ENCODE data around the gene WASL.
"Not testable (repeated sequence)": the region's sequence is repeated elsewhere in the genome, so short reads cannot be mapped to it uniquely, and the experiment has no call there.

Gene WASL

DNA sequence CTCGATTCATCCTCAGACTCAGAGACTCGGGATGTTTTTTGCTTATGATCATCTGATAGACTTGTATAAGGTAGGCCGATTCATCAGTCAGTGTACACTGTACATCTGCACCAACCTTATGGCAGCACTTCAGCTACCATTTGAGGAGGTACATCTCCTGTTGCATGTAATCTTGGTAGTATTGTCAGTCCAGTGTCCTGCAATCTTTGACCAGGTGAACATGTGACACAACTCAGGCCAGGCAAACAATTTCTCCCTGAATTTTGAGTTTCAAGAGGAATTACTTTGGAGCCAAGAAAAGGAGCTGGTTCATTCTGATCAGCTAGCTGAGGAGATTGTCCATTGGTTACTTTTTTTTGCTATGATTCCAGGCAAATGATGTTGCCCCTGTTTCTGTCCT lies 19.7 kb upstream of the WASL start:
- FAIRE-seq = no peak

DNA sequence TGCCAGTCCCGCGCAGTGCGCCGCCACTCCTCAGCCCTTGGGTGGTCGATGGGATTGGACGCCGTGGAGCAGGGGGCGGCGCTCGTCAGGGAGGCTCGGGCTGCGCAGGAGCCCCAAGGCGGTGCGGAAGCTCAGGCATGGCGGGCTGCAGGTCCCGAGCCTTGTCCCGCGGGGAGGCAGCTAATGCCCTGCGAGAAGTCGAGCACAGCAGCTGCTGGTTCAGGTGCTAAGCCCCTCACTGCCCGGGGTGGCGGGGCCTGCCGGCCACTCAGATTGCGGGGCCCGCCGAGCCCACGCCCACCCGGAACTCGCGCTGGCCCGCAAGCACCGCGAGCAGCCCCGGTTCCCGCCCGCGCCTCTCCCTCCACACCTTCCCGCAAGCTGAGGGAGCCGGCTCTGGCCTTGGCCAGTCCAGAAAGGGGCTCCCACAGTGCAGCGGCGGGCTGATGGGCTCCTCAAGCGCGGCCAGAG lies 14.4 kb upstream of the WASL start:
- no peak for FAIRE-seq

DNA sequence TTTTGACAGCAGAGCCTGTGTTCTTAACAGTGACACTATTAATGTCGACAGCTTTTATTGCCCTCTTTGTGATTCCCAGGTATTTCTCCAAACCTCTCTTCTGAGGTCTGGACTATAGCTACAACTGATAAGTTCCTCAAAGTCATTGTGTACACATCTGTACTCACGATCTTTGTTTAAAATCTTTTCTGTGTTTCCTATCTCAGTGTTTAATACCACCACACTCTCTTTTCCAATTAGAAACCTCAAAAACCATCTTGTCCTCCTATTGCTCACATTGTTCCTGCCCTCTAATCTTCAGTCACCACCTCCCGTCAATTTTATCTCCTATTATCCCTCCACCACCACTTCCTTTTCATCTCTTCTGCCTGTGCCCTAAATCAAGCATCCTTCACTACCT lies 12.9 kb upstream of the WASL start:
- FAIRE-seq = no peak

DNA sequence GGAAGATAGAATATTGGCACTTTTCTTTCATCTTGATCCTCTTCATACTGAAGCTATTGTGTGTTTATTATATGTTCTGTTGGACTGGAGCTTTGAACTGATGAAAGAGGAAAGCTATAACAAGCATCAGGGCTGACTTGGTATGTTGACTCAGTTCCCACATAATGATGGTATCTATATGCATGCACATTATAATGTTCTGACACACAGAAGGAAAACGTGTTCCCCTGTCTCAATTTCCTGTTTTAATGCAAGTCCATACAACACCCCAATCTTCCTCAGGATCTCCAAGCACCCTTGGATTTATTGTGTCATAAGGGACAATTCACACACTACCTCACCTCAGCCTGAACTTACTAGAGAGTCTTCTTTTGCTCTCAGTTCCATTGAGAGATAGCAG lies 8.3 kb upstream of the WASL start:
- FAIRE-seq = no peak

DNA sequence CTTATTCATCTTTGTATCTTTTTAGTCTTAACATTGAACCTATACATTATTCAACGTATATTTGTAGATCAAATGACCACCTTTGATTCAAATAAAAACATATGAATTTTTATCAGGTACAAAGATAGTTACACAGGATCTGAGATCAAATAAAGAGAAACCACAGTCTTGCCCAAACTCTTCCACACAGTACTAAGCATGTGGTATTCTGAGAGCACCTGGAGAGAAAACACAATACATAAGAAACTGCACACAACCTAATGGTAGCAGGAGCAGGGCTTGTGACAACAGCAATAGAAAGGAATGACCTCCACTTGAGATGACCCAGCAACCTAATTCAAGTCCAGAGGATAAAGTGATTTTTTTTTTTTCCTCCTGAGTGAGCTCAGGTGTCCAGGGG lies 6.5 kb upstream of the WASL start:
- no peak for FAIRE-seq

DNA sequence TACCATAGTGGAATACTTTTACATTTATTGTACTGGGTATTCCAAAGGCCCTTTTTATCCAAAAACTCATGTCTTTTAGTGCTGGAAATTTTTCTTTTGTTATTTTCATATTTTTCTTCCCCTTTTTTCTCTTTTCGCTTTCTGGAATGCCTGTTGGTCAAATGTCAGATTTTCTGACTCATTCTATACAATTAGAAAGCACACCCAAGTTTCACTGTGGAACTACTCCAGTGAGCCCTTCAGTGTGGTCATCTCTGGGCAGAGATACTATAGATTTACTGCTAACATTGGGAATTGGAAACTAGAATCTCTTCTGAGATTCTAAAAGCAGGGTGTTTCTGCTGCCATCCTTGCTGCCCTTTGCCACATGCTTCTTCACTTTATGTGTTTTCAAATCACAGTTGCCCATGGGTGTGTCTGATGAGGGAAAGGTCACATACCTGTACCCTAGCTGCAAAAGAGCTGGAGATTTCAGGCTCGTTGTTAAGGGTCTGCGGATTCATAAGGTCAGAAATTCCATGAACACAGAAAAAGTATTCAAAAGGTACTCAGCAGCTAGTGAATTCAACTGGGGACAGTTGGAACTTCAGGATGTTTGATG lies 5.6 kb upstream of the WASL start:
- no peak for FAIRE-seq

DNA sequence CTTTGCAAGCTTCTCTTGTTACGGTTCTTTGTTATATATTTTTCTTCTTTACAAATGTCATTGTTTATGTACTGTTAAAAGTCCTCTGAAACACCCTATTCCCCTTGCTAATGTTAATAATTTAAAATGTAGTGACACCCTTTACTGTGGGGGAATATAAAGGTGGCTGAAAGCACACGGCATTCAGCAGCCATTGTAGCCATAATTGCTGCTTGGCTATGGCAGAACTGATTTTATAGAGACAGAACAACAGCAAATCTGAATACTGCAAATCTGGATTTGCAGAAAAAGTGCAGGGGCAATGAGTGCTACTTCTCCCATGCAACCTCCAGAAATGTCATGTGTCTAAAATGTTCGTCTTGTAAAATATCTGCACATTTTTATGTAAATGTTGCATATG lies 3.7 kb upstream of the WASL start:
- FAIRE-seq = no peak

DNA sequence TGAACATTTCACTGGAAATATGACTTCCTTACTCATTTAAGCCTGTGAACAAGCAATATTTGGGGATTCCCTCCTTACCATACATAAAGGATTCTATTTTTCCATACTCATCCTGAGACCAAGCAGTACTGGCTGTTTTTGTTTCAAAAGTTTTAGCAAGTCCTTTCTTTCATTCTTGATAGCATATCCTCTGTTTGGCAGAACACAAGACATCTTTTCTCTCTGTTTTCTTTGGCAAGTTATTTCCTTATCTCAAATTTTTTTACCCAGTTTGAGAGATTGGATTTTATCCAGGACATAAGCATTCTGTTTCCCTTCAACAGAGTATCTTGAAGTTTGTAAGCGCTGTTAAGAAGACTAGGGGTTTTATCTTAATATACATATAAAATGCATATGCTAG lies 3.0 kb upstream of the WASL start:
- FAIRE-seq = no peak

DNA sequence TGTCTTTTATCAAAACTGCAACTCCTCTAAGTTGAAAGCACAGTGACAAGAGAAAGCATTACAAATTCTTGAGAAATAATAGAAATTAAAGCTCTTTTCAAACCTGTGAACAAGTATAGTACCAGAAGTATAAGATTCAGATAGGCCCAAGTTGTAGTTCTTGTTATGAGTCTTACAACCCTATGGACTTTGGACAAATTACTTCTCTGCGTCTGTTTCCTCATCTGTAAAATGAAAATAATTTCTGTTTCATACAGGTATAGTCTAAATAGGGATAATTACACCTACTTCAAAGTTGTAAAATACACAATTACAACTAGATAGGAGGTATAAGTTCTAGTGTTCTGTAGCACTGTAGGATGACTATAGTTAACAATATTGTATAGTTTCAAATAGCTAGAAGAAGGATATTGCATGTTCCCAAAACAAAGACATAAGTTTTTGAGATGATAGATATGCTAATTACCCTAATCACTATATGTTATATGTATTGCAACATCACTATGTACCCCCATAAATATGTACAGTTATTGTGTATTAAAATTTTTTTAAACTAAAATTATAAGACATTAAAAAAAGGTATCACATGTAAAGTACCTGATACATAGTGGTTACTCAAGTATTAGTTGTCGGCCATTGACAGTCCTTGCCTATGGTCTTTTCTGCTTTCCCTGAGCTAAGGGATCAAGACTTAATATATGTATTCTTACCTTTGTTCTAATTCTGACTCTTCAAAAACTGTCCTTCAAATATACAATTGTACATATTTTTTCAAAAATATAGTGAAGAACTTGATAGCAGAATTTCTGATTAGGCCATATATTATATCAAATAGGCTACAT lies 1.8 kb upstream of the WASL start:
- peak; percentile 48 for FAIRE-seq

DNA sequence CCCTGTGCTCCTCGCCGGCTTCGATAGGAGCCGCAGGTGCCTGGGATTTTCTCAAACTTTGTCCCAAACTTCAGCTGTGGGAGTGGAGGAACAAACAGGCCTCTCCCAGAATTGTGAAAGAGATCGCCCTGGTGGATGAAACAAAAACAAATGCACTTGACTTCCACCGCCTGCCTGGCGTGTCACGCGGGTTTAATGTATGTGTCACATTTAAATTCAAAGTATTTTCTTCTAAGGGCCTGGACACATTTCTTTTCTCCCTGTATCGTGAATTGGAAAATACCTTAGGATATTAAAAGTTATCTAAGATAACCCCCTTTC lies 694 bp upstream of the WASL start:
- FAIRE-seq = no peak

DNA sequence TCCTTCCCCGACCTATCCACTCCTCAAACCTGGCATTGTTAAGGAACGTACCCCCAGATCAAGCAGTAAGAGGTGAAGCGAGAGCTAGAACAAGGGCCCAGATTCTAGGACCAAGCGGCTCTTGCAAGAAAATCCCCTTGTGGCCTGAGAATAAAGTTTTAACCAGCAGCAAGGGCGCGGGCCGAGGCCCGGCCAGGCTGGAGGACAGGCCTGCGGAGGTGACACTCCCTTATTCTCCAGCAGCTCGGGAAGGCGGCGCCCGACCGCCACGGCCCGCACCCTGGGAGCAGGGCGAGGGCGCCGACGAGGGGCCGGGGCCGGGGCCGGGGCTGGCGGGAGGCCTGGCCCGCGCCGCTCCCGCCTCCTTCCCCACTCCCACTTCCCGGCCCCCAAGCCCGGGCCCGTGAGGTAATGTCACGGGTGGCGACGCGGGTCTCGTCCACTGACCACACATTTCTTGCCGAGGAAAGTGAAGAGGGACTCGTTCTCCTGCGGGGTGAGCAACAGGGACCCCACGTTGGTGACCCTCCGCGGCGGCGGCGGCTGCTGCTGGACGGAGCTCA lies 551 bp downstream of the WASL start:
- no peak for FAIRE-seq

DNA sequence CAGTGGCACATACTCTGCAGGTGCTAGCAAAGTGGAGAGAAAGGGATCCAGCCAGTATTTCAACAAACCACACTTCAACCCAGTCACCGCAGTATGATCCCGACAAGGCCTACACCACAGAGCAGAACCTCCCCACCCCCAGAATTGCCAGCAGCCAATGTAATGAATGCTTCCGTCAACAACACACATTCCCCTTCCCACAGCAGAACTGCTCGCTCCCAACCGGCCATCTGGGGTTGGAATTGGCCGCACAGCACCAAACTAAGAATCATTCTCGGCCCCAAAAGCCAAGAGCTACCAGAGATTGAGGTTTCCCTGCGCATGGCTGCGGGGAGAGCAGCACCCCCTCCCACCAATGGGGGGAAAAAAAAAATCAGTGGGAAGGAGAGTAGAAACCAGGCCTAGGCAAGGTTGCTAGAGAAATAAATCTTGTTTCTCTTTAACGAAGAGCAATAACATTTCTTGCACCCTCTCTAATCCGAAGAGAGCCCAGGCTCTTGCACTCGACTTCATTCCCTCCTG lies 1.1 kb downstream of the WASL start:
- no peak for FAIRE-seq

DNA sequence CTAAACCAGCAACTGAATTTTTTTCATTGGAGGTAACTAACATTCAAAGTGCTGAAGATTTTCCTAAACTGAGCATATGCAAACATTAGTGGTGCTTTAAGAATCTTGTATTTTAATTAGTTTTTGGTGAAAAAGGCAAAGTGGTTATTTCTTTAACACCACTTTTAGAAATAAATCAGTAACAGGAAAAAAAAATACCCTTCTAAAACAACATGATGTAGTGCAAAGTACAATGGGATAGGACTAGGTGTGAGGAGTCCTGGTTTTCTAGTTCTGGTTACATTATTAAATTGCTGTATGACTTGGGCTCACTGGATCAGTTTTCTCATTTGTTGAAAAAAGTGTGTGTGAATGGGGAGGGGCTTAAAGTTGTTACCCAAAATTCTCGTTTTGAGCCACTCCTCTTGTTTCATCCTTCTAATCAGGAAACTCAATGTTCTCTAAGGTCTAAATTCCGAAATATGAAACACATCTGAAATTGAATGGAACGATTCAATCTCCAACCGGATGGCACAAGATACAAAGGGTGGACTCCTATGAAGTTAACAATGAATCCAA lies 1.8 kb downstream of the WASL start:
- FAIRE-seq = peak; percentile 23

DNA sequence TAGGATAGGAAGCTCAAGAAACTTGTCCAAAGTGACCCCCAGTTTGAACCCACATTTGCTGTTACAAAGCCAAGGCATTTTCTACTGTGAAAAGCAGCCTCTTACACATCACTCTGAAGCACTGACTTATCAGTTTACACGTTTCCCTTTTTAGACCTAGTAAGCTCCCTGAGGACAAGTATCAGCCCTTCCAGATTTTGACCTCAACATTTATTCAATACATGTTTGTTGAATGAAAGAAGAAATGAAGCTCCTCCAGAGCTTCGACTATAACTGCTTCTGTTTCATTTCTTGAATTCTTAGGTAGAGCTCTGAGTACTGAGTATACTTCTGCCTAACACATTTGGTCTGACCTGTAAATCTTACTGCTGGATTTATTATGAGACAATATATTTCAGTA lies 2.7 kb downstream of the WASL start:
- FAIRE-seq = no peak

DNA sequence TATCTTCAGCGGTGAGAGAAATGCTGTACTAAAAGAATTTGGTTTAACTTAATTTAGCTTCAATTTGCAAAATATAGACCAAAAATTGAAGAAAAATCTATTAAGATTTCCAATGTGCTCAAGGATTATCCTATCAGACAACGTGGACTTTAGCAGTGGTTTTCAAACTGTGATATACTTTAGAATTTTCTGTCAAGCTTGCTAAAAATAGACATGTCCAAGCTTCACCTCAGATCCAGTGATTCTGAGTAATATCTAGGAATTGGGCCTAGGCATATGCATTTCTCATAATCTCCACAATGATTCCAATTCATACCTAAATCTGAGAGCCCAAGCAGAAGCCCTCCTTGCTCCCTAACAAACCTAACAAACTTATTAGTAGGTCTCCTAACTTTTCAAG lies 3.4 kb downstream of the WASL start:
- no peak for FAIRE-seq

DNA sequence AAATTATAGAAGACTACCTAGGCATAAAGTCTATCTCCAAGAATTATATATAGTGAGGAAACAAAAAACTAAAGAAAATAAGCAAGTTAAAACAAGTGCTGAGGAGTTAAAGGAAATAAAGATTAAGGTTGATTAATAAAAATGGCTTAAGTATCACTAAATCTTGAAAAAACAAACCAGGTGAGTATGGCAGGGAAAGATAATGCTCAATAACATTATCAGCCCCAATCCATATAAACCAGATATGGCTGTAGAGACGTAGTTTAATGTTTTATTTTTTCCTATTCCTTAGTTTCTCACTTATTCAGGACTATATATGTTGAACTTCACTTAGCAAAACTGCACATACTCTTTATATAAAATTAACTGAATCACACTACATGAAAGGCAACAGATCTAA lies 4.4 kb downstream of the WASL start:
- no peak for FAIRE-seq

DNA sequence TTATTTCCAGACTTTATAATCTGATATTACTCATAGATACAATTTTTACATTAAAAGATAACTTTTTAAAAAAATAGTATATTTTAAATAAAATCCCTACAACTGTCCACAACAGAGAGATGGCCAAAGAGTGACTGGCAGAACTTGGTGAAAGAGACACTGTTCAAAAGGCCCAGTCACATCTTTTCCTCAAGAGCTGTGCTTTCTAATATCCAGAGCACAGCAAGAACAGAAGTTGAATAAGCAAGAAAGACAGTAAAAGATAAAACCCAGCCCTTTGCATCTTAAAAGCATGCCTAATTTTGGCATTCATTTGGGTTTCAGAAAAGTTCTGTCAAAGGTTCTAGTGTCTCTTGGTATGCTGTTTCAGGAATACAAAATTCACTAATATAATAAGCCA lies 6.9 kb downstream of the WASL start:
- no peak for FAIRE-seq

DNA sequence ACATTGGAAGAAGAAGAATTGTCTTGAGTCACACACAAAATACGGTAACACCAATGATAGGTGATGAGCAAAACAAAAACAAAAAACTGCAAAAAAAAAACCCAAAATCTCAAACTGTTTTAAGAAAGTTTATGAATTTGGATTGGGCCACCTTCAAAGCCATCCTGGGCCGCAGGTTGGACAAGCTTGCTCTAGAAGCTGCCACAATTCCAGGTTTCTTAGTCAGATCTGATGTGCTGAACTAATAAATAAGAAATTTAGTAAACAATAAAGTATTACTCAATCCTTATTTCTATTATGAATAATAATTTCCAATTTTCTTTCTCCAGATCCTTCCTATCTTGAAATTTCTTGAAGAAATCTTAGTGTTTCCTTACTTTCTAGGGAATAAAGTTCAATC lies 10.0 kb downstream of the WASL start:
- FAIRE-seq = no peak

DNA sequence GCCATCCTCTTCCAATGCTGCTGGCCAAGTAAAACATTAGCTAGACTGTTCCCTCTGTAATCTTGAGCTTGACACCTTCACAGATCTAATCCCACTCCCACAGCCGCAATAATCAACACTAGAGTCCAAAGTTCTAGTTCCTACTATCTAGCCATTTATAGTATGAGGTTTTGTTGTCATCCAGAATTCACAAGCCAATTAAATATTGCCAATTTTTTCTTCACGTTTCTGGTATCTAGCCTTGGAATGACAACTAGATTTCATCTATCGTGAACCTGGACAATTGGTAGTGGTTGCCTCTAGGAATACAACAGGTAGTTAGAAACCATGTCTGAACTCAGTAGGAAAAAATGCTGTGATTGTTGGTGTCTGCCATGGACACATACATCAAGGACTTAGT lies 10.4 kb downstream of the WASL start:
- no peak for FAIRE-seq

DNA sequence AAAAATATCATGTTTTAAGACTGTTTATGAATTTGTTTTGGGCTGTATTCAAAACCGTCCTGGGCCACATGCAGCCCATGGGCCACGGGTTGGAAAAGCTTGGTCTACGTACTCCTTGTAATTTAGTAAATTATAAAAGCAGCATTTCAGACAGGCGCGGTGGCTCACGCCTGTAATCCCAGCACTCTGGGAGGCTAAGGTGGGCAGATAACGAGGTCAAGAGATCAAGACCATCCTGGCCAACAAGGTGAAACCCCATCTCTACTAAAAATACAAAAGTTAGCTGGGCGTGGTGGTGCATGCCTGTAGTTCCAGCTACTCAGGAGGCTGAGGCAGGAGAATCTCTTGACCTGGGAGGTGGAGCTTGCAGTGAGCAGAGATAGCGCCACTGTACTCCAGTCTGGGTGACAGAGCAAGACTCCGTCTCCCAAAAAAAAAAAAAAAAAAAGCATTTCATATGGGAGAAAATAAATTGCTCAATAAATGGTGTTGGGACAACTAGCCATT lies 11.6 kb downstream of the WASL start:
- not testable (repeated sequence) for FAIRE-seq

DNA sequence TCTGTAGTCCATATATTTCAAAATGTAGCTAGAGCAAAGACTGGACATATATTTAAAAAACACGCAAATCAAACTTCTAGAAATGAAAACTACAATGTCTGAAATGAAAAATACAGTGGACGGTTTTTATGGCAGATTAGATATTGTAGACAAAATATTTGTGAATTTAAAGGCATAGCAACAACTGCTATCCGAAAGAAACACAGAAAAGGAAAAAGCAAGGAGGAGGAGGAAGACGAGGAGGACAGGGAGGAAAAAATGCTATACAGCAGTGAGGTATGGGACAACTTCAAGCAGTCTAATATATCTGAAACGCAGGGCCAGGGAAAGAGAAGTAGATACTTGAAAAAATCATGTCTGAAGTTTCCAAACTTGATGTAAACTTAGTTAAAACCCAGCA lies 13.3 kb downstream of the WASL start:
- no peak for FAIRE-seq

DNA sequence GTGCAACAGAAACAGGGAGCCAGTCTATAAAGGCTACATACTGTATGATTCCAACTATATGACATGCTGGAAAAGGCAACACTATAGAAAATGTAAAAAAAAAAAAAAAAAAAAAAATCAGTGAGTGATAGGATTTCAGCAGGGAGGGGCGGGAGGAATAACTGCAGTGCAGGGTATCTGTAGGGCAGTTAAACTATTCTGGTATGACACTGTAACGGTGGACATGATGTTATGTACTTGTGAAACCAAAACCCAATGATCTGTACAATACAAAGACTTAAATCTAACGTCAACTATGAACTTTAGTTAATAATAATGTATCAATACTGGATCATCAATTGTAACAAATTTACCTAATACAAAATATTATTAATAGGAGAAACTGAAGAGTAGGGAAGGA lies 14.3 kb downstream of the WASL start:
- no peak for FAIRE-seq

DNA sequence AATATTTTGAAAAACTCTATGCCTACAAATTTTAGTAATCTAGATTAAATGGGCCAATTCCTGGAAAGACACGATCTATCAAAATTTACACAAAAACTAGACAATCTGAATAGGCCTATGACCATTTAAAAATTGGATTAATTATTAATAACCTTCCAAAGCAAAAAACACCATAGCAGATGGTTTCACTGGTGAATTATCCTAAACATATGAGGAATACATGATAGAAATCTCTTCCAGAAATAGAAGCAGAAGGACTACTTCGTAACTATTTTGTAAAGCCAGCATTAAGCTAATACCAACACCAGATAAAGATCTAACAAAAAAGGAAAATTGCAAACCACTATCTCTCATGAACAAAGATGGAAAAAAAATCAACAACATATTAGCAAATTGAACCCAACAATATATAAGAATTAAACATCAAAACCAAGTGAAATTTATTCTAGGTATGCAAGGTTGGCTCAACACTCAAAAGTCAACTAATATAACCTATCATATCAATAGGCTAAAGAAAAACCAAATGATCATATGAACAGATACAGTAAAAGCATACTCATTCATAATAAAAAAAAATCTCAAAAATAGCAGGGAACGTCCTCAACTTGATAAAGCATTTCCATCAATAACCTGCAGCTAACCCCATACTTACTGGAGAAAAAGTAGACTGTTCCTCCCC lies 16.3 kb downstream of the WASL start:
- FAIRE-seq = peak; percentile 27

Data from A204.1 (cell line).